ENCODE measurements around the gene SLC27A1.
"Not testable (repeated sequence)": the region's sequence is repeated elsewhere in the genome, so short reads cannot be mapped to it uniquely, and the experiment has no call there.

The SLC27A1 gene

GRCh38 chr19:17511724-17512573 lies 41.6 kb downstream of the SLC27A1 start:
- peak; percentile 84 for DNase-seq

DNA sequence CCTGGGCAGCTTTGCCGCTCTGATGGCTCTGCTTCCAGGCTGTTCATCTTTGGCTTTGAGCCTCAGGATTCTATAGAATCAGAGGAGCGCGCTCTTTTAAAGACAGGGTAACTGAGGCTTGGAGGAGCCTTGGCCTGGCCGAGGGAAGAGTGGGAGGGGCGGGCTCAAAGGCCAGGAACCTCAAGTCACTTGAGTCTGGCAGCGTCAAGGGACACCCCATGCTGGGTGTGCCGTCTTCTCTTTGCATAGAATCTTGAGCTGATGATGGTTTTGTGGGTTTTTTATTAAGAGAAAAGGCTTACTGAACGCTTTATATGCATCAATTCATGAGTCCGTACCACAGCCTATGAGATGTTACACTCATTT lies 42.2 kb downstream of the SLC27A1 start:
- DNase-seq, result peak; percentile 23

DNA sequence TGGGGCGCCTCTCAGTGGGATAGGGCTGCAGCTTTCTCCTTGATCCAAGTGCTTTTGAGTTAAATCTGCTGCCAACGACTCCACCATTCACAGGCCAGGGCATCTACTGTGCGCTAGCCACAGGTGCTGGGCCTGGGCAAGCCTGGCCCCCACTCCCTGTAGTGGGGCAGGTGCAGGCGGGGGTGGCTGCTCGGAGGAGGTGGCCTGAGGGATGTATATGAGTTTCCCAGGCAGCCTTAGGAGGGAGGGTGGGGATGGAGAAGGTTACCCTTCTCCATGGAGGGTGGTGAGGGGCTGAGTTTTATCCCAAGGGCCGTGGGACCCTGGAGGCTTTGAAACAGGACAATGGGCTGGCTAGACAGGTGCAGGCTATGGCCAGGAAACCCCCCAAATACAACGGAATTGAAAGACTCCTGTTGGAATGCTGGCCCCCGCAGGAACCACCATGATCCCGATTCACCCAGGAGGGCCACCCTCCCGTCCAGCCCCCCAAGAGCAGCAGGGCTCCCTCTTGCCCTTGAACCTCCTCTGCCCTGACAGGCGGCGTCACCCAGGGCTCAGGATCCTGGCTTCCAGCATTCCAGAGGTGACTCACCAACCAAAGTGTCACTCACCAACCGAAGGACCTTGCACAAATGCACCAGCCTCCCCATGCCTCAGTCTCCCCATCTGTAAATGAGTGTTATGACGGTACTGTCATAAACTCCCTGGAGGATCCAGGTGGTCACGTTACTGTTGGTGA lies 45.3 kb downstream of the SLC27A1 start:
- DNase-seq, result no peak

GRCh38 chr19:17517898-17518297 lies 47.6 kb downstream of the SLC27A1 start:
- no peak for DNase-seq

DNA sequence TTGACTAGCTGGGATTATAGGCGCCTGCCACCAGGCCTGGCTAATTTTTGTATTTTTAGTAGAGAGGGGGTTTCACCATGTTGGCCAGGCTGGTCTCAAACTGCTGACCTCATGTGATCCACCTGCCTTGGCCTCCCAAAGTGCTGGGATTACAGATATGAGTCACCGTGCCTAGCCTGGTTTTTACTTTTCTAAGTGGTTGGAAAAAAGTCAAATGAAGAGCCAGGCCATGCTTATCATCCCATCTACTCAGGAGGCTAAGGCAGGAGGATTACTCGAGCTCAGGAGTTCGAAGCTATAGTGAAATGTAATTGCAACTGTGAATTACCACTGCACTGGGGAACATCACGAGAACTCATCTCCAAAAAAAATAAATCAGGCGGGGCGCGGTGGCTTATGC lies 48.3 kb downstream of the SLC27A1 start:
- DNase-seq, result not testable (repeated sequence)

DNA sequence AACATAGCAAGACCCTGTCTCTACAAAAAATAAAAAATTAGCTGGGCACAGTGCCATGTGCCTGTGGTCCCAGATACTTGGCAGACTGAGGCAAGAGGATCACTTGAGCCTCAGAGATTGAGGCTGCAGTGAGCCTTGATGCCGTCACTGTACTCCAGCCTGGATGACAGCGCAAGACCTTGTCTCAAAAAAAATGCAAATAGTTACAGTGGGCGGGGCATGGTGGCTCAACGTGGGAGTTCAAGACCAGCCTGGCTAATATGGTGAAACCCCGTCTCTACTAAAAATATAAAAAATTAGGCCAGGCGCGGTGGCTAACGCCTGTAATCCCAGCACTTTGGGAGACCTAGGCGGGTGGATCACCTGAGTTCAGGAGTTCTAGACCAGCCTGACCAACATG lies 49.6 kb downstream of the SLC27A1 start:
- no peak for DNase-seq

GRCh38 chr19:17520865-17521264 lies 50.5 kb downstream of the SLC27A1 start:
- no peak for DNase-seq

DNA sequence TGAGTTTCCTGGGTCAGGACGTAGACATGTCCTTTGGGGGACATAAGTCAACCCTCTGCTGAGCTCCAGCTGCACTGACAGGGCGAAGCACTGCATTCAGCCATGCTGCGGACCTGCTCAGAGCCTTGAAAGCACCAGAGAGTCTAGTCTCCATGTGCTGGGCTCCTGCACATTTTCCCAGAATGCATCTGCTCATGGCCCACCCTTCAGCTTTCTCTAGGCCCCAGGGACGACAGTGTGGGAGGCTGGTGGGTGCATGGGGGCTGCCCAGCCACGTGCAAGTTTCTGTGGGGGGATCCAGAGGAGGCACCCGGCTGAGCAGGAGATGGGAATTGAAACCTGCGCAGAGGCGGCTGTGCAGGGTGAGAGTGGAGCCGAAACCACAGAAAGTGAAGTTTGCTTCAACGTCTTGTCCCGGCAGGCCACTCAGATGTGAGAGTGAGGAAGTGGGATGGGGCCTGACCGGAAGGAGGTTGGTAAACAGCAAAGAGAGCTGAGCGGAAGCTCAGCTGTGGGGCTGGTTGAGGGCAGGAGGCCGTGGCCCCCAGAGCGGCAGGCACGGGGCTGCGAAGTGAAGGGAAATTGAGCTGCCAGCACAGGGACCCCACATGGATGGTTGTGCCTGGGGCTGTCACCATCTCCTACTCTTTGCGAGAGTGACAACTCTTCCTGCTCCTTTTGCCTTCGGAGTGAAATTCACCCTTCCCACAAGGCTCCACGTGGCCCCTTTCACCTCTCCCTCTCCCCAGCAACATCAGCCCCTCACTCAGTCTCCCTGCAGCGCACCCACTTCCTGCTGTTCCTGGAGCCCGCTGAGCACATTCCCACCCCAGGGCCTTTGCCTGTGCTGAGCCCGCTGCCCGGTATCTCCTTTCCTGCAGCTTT lies 52.9 kb downstream of the SLC27A1 start:
- DNase-seq, result peak; percentile 90

DNA sequence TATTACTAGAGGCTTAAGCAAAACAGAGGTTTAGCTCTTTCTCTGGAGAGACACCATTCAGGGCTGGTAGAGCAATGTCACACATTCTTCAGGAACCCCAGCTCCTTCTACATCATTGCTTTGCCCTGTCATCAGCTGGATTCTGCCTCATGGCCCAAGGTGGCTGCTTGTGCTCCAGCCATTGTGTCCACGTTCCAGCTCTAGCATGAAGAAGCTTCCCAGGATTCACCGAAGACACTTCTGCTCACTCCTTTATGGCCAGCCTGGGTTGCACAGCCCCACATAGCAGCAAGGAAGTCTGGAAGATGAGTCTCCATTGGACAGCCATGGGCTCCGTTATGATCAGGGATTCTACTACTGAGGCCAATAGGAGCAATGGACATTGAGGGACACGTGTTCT lies 54.3 kb downstream of the SLC27A1 start:
- DNase-seq, result no peak

DNA sequence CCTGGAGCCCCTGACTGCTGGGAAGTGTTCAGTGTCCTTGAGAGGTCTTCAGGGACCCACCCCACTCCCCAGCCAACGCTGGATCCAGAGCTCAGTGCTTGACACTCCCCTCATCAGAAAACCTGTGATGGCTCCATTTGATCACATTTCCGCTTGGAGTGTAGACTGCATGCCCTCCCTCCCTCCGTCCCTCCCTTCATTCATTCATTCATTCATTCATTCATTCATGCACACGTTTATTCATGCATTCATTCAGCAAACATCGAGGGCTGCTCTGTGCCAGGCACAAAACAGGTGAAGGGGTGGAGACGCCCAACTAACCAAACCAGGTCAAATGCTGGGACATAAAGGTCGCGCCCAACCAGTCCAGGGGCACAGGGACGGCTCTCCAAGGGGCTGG lies 54.8 kb downstream of the SLC27A1 start:
- no peak for DNase-seq

DNA sequence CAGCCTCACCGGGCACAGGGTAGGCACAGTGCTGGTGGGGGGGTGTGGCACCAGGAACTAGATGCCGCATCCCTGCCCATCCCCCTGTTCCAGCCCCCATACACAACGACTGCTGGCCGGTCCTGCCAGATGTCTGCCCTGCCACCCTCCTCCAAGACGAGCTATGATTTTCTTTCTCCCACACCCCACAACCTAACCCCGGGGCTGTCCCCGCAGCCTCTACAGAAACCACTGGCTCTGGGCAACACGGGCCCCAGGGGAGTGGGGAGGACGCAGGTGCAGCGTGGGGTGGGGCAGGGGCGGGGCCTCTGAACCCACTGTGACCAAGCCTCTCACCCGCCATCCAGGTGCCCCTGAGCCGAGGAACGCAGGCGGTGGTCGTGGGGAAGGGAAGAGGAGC lies 56.6 kb downstream of the SLC27A1 start:
- no peak for DNase-seq

DNA sequence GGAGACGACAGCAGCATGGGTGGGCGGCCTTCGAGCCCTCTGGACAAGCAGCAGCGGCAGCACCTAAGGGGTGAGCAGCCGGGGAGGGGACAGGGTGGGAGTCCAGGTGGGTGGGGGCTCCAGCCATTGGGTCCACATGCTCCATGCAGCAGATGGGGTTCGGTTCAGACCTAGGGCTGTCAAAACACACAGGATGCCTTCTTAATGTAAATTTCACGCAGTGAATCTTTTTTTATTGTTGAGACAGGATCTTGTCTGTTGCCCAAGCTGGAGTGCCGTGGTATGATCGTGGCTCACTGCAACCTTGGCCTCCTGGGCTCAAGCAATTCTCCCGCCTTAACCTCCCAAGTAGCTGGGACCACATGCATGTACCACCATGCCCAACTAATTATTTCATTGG lies 57.0 kb downstream of the SLC27A1 start:
- no peak for DNase-seq

DNA sequence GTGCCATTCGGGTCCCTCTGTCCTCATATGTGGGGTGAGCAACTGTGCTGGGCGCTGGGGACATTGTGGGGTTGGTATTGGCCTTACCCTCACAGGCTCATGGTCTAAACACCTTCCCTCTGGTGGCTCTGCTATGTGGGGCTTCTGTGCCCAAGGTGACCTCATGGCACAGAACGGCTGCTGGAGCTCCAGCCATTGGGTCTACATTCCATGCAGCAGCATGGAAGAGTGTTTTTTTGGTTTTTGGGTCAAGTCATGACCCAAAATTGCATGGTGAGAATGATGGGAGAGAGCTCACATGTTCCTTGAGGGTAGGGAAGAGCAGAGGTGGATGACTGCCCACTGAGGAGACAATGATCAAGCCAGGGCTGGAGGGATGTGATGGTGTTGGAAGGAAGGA lies 58.3 kb downstream of the SLC27A1 start:
- DNase-seq, result no peak

DNA sequence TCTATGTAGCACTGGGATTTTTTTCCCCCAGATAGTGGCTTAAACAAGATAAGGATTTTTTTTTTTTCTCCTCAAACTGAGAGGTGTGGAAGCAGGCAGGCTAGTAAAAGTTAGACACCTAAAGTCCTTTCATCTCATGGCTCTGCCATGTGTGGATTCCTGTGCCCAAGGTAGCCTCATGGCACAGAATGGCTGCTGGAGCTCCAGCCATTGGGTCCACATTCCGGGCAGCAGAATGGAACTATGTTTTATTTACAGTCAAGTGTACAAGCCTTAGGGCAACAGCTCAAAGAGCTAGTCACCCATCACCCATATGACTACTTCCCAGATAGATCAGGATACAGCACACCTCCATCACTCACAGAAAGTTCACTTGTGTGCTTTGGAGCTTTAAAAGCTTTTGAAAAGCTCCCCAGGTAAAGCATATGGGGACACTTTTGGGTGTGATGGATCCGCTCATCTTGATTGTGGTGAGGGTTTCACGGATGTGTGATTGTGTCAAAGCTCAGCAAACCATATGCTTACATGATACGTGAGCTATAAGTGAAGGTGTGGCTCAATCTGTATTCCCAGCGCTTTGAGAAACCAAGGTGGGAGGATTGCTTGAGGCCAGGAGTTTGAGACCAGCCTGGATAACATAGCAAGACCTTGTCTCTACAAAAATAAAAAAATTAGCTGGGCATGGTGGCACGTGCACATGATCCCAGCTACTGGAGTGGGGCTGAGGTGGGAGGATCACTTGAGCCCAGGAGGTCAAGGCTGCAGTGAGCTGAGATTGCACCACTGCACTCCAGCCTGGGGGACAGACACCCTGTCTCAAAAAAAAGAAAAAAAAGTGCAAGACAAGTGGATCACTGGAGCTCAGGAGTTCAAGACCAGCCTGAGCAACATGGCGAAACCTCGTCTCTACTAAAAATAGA lies 59.2 kb downstream of the SLC27A1 start:
- DNase-seq, result no peak

- peak; percentile 26 for DNase-seq
Measured at GRCh38 chr19:17530586-17530985, 60.3 kb downstream of the SLC27A1 start.

GRCh38 chr19:17532116-17532515 lies 61.8 kb downstream of the SLC27A1 start:
- no peak for DNase-seq

GRCh38 chr19:17532557-17532956 lies 62.2 kb downstream of the SLC27A1 start:
- no peak for DNase-seq

DNA sequence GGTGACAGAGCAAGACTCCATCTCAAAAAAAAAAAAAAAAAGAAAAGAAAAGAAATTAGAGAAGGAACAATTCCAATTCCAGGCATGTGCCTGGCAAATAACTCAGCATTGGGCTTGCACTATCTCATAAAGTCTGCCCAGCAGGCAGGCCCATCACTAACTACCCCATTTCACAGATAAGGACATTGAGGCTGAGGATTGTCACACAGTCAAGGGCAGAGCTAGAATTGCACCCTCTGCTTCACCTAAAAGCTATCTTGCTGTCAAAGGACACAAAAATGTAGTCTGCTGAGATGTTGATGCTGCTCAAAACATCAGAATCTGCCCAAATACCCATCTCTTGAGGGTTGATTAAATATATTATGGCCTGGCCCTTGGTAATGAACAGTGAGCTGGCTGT lies 64.4 kb downstream of the SLC27A1 start:
- DNase-seq, result no peak

DNA sequence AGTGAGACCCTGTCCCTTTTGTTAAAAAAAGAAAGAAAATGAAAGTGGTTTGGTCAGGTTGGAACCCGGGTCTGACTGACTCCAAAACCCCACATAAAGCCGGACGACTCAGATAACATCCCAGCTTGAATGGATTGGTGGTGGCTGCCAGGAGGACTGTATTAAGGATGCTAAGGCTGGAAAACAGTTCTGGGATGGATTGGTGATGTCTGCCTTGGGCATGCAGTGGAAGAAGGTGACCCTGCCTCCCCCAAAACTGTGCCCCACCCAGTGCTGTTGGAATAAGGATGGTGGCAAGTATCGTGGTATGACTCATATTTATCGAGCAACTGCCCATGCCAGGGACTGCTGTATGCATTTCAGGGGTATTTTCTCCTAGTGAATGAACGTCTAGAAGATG lies 66.6 kb downstream of the SLC27A1 start:
- DNase-seq, result no peak

GRCh38 chr19:17538684-17539237 lies 68.4 kb downstream of the SLC27A1 start:
- DNase-seq, result peak; percentile 39

DNA sequence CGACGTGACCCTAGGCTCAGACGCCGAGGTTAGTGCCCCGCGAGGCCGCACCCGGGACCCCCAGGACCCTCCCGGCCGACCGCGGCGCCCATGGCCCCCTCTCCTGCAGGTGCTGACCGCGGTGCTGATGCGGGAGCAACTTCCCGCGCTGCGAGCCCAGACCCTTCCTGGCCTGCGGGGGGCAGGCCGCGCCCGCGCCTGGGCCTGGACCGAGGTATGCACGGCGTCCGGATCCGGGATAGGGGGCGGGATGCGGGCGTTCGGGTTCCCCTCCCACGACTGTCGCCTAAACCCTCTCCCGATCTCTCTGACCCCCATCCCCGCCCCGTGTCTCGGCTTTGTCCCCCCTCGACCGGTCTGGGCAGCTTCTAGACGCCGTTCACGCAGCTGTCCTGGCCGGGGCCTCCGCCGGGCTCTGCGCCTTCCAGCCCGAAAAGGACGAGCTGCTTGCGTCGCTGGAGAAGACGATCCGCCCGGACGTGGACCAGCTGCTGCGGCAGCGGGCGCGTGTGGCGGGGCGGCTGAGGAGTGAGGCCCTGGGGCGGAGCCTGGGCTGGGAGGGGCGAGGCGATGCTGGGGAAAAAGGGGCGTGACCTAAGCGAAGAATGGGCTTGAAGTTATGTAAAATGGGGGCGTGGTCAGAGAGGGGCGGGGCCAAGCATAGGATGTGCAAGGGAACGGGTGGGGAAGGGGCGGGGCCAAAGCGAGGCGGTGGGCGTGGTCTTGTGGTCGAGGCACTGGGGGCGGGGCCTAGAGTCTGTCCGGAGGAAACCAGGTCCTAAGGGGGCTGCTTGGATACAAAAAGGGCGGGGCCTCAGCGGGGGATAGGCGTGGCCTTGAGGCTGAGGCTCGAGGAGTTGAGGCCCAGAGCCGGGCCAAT lies 69.2 kb downstream of the SLC27A1 start:
- DNase-seq, result peak; percentile 98
